GM12872 (cell line): Measurements from ENCODE around the gene COMMD2.

ENCODE experiments used
- CTCF ChIP-seq: IDR thresholded peaks from 3 replicates; pipeline ENCODE4 v1.5.1; 2011; ENCODE audit warnings: low read depth, mild to moderate bottlenecking, low read length, moderate library complexity; ENCODE audit not compliant: insufficient read depth

COMMD2 gene

DNA sequence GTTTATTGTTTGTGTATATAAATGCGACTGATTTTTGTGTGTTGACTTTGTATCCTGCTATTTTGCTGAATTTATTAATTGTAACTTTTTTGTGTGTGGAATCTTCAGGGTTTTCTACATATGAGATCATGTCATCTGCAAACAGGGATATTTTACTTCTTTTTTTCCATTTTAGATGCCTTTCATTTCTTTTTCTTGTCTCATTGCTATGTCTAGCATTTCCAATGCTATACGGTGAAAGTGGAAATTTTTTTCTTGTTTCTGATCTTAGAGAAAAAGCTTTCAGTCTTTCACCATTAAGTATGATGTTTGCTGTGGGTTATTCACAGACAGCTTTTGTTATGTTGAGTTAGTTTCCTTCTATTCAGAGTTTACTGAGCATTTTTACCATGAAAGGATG lies 31.4 kb downstream of the COMMD2 start:
- TF ChIP-seq CTCF: no peak

- TF ChIP-seq CTCF: peak; percentile 65
Observed at GRCh38 chr3:149717391-149718056, 34.8 kb downstream of the COMMD2 start.

- no peak for TF ChIP-seq CTCF
Observed at GRCh38 chr3:149716984-149717383, 35.3 kb downstream of the COMMD2 start.

DNA sequence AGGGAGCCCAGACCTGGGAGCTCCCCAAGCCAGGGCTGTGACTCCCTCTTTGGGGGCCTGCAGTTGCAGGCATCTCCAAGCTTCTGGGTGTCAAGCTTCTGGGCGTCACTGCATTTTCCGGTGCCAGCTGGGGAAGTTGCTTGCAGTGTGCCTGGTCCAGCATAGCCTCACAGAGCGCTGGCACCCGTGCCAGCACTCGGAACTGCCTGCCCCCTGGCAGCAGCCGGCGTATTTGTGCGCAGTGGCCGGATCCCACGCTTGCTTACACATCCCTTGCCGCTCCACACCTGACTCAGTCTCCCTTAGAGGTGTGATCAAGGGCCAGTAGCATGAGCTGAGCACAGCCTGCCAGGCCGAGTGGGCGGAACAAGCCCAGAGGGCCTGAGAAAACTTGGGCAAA lies 37.0 kb downstream of the COMMD2 start:
- no peak for TF ChIP-seq CTCF

DNA sequence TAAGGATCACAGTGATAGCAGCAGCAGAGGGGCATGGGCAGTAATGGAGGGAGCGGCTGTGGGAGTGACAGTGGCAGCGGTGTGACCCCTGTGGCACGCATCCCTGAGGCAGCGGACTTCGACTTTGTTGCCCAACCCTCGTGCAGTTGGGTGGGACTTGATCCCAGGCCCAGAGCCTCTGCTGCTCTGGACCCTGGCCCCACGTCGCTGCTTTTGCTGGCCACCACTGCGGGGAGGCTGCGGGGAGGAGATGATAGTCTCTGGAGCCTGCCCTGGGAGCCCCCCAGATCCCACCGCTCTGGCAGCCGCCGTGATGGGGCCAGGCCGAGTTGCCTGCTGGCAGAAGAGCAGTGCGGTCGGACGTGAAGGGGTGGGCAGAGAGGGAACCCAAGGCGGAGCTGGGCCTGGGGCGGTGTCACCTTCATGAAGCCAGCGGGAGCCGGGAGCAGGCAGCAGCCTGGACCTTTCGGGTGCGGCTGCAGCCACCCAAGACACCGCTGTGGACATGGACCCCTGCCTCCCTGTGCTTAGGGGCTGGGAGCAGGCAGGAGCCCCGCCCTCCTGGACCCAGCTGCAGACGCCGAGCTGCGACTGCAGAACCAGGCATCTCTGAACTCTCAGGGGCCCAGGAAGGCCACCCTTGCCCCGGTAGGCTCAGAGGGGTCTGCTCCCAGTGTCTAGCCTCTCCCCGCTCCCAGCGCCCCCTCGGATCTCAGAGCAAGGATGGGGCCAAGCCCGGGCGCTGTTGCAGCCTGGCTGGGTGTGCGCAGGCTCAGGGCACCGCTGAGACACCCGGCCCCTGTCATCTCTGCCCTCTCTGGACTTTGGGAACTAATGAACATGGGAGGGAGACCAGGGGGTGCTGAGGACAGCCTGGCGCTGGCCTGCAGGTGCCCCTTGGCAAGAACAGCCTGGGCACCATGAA lies 38.3 kb downstream of the COMMD2 start:
- no peak for TF ChIP-seq CTCF

GRCh38 chr3:149706905-149707304 lies 45.4 kb downstream of the COMMD2 start:
- no peak for TF ChIP-seq CTCF

DNA sequence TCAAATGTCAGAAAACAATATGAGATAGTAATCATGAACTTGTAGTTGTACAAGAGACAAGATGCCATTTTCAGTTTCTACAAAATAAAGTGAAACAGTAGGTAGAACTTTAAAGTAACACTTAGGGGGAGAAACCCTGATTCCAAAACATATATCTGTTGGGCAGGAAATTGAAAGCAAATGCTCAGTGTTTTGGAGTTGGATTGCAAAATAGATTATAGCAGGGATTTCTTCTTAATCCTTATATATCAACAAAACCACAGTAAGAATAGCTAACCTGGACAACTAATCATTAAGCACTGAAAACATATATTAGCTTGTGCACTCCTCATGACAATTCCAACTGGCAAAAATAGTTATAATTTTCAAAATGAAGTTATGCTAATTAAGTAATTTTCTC lies 46.9 kb downstream of the COMMD2 start:
- no peak for TF ChIP-seq CTCF
